Colonic mucosa (tissue), 4 donors: ENCODE data around the gene PRCC. TPM values are rescaled to one million over a fixed set of nuclear protein-coding genes. Genes with fewer than 3 reads are reported as not detected.
A peak's percentile ranks its signal among the peaks of the same experiment; 100 is the strongest.

Source experiments
- DNase-seq: peaks from one replicate; pipeline ENCODE4 v3.0.0-alpha.2; 2020
- H3K27ac ChIP-seq: fragments of 200-600 bp; one replicate; pipeline ENCODE4 v1.8.0; 2021
- H3K27me3 ChIP-seq: fragments of 200-600 bp; one replicate; pipeline ENCODE4 v1.8.0; 2021
- H3K36me3 ChIP-seq: fragments of 200-600 bp; one replicate; pipeline ENCODE4 v1.8.0; 2021
- H3K4me1 ChIP-seq: fragments of 200-600 bp; one replicate; pipeline ENCODE4 v1.8.0; 2021; ENCODE audit warnings: mild to moderate bottlenecking
- H3K4me3 ChIP-seq: fragments of 200-600 bp; one replicate; pipeline ENCODE4 v1.8.0; 2021
- H3K9ac ChIP-seq, 2 donors: one replicate each; pipeline ENCODE4 v1.7.0; 2013; ENCODE audit warnings: control low read depth in 2 of 2, low read depth in 2 of 2, low read length in 2 of 2
- H3K9me3 ChIP-seq: fragments of 200-600 bp; one replicate; pipeline ENCODE4 v1.8.0; 2021
- CTCF ChIP-seq: fragments of 200-600 bp; IDR thresholded peaks from one replicate; pipeline ENCODE4 v1.8.0; 2022; ENCODE audit warnings: antibody characterized with exemption, mild to moderate bottlenecking
- intact Hi-C: fragments of 100-400 bp; cut with DNase I; formaldehyde crosslinking; loops from one replicate; pipeline ENCODE4 v1.14.1; 2022
- total RNA-seq, 2 donors: library from RNA; stranded (reverse); fragmentation: NEBNext Ultra II Directional in 1 of 2; extraction: Animal tissue kit (Norgen Biotek cat#: 25700) in 1 of 2; gene quantifications; one replicate each; pipeline ENCODE4 v1.2.1, GENCODE V29; 2021
- donor health status: healthy.
- donor health status: DM: no; HTN: no; CAD: no.
- donor health status: DM: no; HTN: no; CAD: no.

The PRCC gene
- total RNA-seq, 2 donors from 2014 or later = 57.1 to 58.7 TPM

GRCh38 chr1:156795374-156795733 lies 28.0 kb downstream of the PRCC start:
- Histone ChIP-seq H3K9me3 (no peaks in the 10 kb centered on the region), H3K27me3 (no peaks in the 10 kb centered on the region), H3K4me3 (no peak overlapping the region), H3K9ac (no peak overlapping the region), H3K36me3 (peaks cover 11% of the 10 kb centered on the region), H3K27ac (no peak overlapping the region), H3K4me1 (no peaks in the 10 kb centered on the region)
- DNase-seq = no peak
- intact Hi-C loops = loop anchor here (10.0 kb wide), 1 partner anchor 129 kb away; the partner anchor contains the start of gene LRRC71
- TF ChIP-seq CTCF = no peak

DNA sequence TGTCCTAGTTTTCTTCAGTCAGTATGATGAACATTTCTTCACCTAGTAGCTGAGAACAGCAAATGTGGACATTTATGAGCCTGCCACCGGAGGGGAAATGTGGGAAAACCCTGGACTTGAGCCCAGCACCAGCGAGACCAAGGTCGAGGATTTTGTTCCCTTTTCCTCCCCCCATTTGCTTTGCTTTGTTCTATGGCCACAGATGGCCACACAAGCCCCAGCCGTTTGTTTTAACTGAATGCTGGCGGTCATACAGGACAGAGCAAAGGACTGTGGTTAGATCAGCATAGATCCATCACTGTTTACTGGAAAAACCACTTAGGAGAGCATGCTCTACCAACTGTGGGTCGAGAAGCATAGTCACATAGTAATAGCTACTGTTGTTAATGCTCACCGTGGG lies 28.5 kb downstream of the PRCC start:
- Histone ChIP-seq H3K9ac (no peak overlapping the region), H3K4me1 (no peaks in the 10 kb centered on the region), H3K4me3 (no peak overlapping the region), H3K27me3 (no peaks in the 10 kb centered on the region), H3K36me3 (peaks cover 15% of the 10 kb centered on the region), H3K9me3 (no peaks in the 10 kb centered on the region), H3K27ac (no peak overlapping the region)
- no peak for TF ChIP-seq CTCF
- no peak for DNase-seq
- intact Hi-C loops = loop anchor here (10.0 kb wide), 1 partner anchor 129 kb away; the partner anchor contains the start of gene LRRC71

DNA sequence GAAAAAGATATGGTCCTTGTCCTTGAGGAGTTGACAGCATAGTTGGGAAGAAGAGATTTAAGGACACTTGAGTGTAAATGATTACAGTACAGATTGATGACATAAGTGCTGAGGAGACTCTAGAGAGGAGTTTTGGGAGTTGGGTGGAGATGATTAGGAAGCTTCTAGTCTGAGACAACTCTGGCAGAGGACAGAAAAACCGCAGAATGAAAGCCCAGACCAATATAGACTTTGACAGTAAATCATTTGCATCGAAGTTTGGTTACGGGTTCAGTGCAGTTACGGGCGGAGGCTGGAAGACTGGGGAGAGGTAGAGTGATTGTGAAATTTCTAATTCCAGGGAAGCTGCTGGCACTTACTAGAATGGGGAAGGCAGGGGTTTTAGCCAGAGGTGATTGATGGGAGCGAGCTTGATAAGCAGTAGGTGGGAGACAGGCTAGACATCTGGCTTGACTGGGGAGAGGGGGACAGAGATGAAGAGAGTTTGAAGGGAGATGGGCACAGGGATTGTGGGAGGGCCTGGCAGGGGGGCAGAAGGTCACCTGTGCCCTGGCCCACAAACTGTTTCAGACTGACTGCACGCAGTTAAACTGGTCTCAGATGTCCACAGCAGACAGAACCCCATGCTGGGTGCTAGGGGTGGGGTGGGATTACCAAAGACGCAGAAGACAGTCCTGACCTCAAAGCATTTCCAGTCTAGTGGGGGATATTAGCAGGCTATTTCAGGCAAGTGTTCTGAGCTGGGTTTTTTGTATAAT lies 29.2 kb downstream of the PRCC start:
- no peak overlapping the region for H3K27ac ChIP-seq
- no peak overlapping the region for H3K9ac ChIP-seq
- H3K36me3 ChIP-seq = peaks cover 11% of the 10 kb centered on the region
- no peak for DNase-seq
- H3K27me3 ChIP-seq = no peaks in the 10 kb centered on the region
- TF ChIP-seq CTCF = no peak
- H3K4me3 ChIP-seq = no peak overlapping the region
- intact Hi-C loops = loop anchor here (10.0 kb wide), 1 partner anchor 128 kb away; the partner anchor contains the start of gene LRRC71
- H3K9me3 ChIP-seq = no peaks in the 10 kb centered on the region
- H3K4me1 ChIP-seq = no peaks in the 10 kb centered on the region

DNA sequence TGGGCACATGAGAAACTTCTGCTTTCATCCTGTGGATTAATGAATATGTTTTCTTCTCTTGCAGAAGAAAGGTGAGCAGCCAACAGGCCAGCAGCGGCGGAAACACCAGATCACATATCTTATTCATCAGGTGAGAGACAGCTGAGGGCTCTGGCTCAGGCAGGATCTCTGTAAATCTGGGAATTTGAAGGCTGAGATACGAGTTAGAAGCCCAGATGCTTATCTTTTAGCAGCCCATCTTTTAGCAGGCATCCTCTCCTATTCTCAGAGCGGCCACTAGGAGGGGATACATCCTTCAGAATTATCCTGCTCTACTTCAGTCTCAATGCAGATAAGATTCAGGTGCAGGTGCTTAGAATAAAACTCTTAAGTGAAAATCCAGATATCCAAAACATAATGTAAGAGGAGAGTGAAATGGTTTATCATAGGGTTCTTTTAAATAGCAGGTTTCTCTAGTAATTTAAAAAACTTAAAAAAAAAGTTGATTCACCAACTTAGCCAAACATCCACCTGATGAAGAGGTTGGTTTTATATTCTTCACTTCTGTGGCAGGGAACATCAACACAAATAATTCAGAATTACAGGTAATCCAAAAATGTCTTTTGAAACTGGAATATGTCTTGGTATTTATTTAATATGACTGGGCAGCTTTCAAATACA lies 30.0 kb downstream of the PRCC start:
- Histone ChIP-seq H3K36me3 (peaks cover 8% of the 10 kb centered on the region), H3K9me3 (no peaks in the 10 kb centered on the region), H3K9ac (no peak overlapping the region), H3K27me3 (no peaks in the 10 kb centered on the region), H3K27ac (no peak overlapping the region), H3K4me1 (no peaks in the 10 kb centered on the region), H3K4me3 (no peak overlapping the region)
- DNase-seq = peak; percentile 50
- intact Hi-C loops = loop anchor here (10.0 kb wide), 1 partner anchor 127 kb away; the partner anchor contains the start of gene LRRC71
- peak; percentile 86 for TF ChIP-seq CTCF

GRCh38 chr1:156801409-156802121 lies 34.2 kb downstream of the PRCC start:
- Histone ChIP-seq H3K4me3 (no peak overlapping the region), H3K4me1 (no peaks in the 10 kb centered on the region), H3K9ac (no peak overlapping the region), H3K27me3 (no peaks in the 10 kb centered on the region), H3K36me3 (peaks cover 8% of the 10 kb centered on the region), H3K27ac (no peak overlapping the region), H3K9me3 (no peaks in the 10 kb centered on the region)
- intact Hi-C loops = no loop called here
- DNase-seq = no peak
- TF ChIP-seq CTCF = no peak
